Common myeloid progenitor, CD34-positive (primary cell): Measurements from ENCODE around the gene HABP2.

ENCODE experiments used
- CTCF ChIA-PET: fragments of 350-600 bp; sonication (Branson Sonifier 250); formaldehyde crosslinking; loops from one replicate; lab custom pipeline; 2021; ENCODE audit warnings: antibody characterized with exemption; lab: Charles Lee
- POLR2A ChIA-PET: fragments of 350-600 bp; sonication (Branson Sonifier 250); formaldehyde crosslinking; loops from one replicate; lab custom pipeline; 2021; ENCODE audit warnings: antibody characterized with exemption; lab: Charles Lee
- DNase-seq, 3 donors: peaks; one replicate each; pipeline versions ENCODE4 v3.0.0 to v3.0.0-alpha.2; 2013
- H3K27ac ChIP-seq, 2 experiments: 1 replicate in 1 of 2; 2 replicates in 1 of 2; pipeline ENCODE4 v1.7.0; 2013; ENCODE audit warnings: inconsistent platforms in 2 of 2, low read length in 2 of 2, mild to moderate bottlenecking in 2 of 2, low read depth in 1 of 2, moderate library complexity in 1 of 2; ENCODE audit not compliant: severe bottlenecking in 2 of 2, insufficient read depth in 1 of 2, poor library complexity in 1 of 2
- H3K27me3 ChIP-seq, 5 experiments: replicated peaks in 2 of 5; 1 replicate in 3 of 5; 2 replicates in 2 of 5; pipeline versions ENCODE4 v1.6.1 to v1.7.0; 2013; ENCODE audit warnings: low read length in 4 of 5, mild to moderate bottlenecking in 2 of 5, moderate library complexity in 2 of 5, inconsistent platforms in 1 of 5; ENCODE audit not compliant: insufficient read depth in 5 of 5, control insufficient read depth in 4 of 5
- H3K36me3 ChIP-seq, 4 experiments: 1 replicate in 2 of 4; 2 replicates in 2 of 4; pipeline versions ENCODE4 v1.6.1 to v1.7.0; 2013; ENCODE audit warnings: low read length in 3 of 4, control low read depth in 1 of 4, mild to moderate bottlenecking in 1 of 4; ENCODE audit not compliant: control insufficient read depth in 4 of 4, insufficient read depth in 4 of 4
- H3K4me1 ChIP-seq, 4 experiments: 1 replicate in 3 of 4; 2 replicates in 1 of 4; pipeline versions ENCODE4 v1.6.1 to v1.7.1; 2013; ENCODE audit warnings: low read length in 3 of 4, mild to moderate bottlenecking in 3 of 4, control low read depth in 1 of 4, inconsistent platforms in 1 of 4, moderate library complexity in 1 of 4; ENCODE audit not compliant: control insufficient read depth in 4 of 4, insufficient read depth in 4 of 4; ENCODE audit errors: control extremely low read depth in 1 of 4
- H3K4me3 ChIP-seq, 7 experiments: 1 replicate in 4 of 7; 2 replicates in 3 of 7; pipeline versions ENCODE4 v1.5.1 to v1.7.0; 2013; ENCODE audit warnings: mild to moderate bottlenecking in 7 of 7, low read length in 6 of 7, moderate library complexity in 6 of 7, inconsistent platforms in 2 of 7, low read depth in 2 of 7, control low read depth in 1 of 7; ENCODE audit not compliant: insufficient read depth in 4 of 7, control insufficient read depth in 1 of 7; ENCODE audit errors: extremely low read depth in 1 of 7
- H3K9me3 ChIP-seq, 5 experiments: 1 replicate in 4 of 5; 2 replicates in 1 of 5; pipeline versions ENCODE4 v1.6.1 to v1.7.1; 2013; ENCODE audit warnings: low read length in 4 of 5, mild to moderate bottlenecking in 2 of 5, inconsistent platforms in 1 of 5, low read depth in 1 of 5, moderate library complexity in 1 of 5; ENCODE audit not compliant: control insufficient read depth in 4 of 5, insufficient read depth in 2 of 5; ENCODE audit errors: control extremely low read depth in 1 of 5
- WGBS: methylation state at CpG from one replicate; pipeline ENCODE4 v1.1.5; 2013; ENCODE audit not compliant: insufficient coverage; 5-methylcytosine and 5-hydroxymethylcytosine counted together

HABP2 gene

GRCh38 chr10:113561214-113561613 is 8.4 kb downstream of the HABP2 start:
- no peak for DNase-seq
- Histone ChIP-seq H3K4me3 (no peak overlapping the region), H3K27me3 (no peaks in the 10 kb centered on the region), H3K36me3 (no peaks in the 10 kb centered on the region), H3K4me1 (peaks cover 3 to 30% (median 16%) of the 10 kb centered on the region in 4 experiments), H3K27ac (no peak overlapping the region), H3K9me3 (no peaks in the 10 kb centered on the region)
- ChIA-PET CTCF (interaction anchor here (6.4 kb wide), 1 partner anchor 40 kb away, joined by 37 read pairs; no protein-coding TSS in a partner anchor), POLR2A (no interaction called here)
- WGBS, result 100% methylated on average over 3 of the region's 3 CpGs

- DNase-seq, result no peak
- Histone ChIP-seq H3K27ac (no peak overlapping the region), H3K9me3 (no peaks in the 10 kb centered on the region), H3K27me3 (no peaks in the 10 kb centered on the region), H3K4me3 (no peak overlapping the region), H3K36me3 (no peaks in the 10 kb centered on the region), H3K4me1 (peaks cover 3 to 24% (median 15%) of the 10 kb centered on the region in 4 experiments)
- CTCF ChIA-PET, result interaction anchor here (0.7 to 6.4 kb wide), 6 partner anchors 8 to 1087 kb away, joined by 3 to 37 read pairs (median 8); partner anchors contain the start of gene HABP2
- WGBS, result 100% methylated on average over 3 of the region's 6 CpGs
- POLR2A ChIA-PET, result no interaction called here
Observed at GRCh38 chr10:113562069-113562468, 9.2 kb downstream of the HABP2 start.

- Histone ChIP-seq H3K36me3 (no peaks in the 10 kb centered on the region), H3K4me1 (peaks cover 0 to 20% (median 11%) of the 10 kb centered on the region in 4 experiments), H3K4me3 (peak overlapping the region in 1 of 7 experiments; percentile 76), H3K9me3 (no peaks in the 10 kb centered on the region), H3K27me3 (no peaks in the 10 kb centered on the region), H3K27ac (no peak overlapping the region)
- POLR2A ChIA-PET, result no interaction called here
- 85% methylated on average over 4 of the region's 5 CpGs for WGBS
- no peak for DNase-seq
- CTCF ChIA-PET, result interaction anchor here (0.7 to 6.4 kb wide), 11 partner anchors 9 to 1087 kb away, joined by 3 to 37 read pairs (median 4); partner anchors contain the start of gene HABP2
Observed at GRCh38 chr10:113562704-113563103, 9.9 kb downstream of the HABP2 start.

- no peaks in the 10 kb centered on the region for H3K9me3 ChIP-seq
- CTCF ChIA-PET, result interaction anchor here (0.6 to 6.4 kb wide), 14 partner anchors 9 to 1357 kb away, joined by 3 to 37 read pairs (median 4); partner anchors contain the start of gene HABP2
- no peaks in the 10 kb centered on the region for H3K36me3 ChIP-seq
- H3K4me3 ChIP-seq, result peak overlapping the region; percentile 21 to 76 (median 55)
- POLR2A ChIA-PET, result no interaction called here
- H3K4me1 ChIP-seq, result peaks cover 0 to 15% (median 8%) of the 10 kb centered on the region in 4 experiments
- H3K27me3 ChIP-seq, result no peaks in the 10 kb centered on the region
- WGBS, result 20% methylated on average over 18 of the region's 18 CpGs
- H3K27ac ChIP-seq, result no peak overlapping the region
- peak; percentile 61 to 83 (median 80) for DNase-seq
Observed at GRCh38 chr10:113563306-113564088, 10.6 kb downstream of the HABP2 start.

- Histone ChIP-seq H3K4me3 (no peak overlapping the region), H3K9me3 (no peaks in the 10 kb centered on the region), H3K4me1 (peaks cover 0 to 15% (median 8%) of the 10 kb centered on the region in 4 experiments), H3K27ac (no peak overlapping the region), H3K36me3 (no peaks in the 10 kb centered on the region), H3K27me3 (no peaks in the 10 kb centered on the region)
- CTCF ChIA-PET, result interaction anchor here (1.0 to 6.4 kb wide), 2 partner anchors 11 to 44 kb away, joined by 4 to 37 read pairs; no protein-coding TSS in a partner anchor
- POLR2A ChIA-PET, result no interaction called here
- no peak for DNase-seq
- WGBS, result 43% methylated on average over 1 of the region's 1 CpG
Observed at GRCh38 chr10:113565364-113565763, 12.5 kb downstream of the HABP2 start.

GRCh38 chr10:113566888-113567287 is 14.0 kb downstream of the HABP2 start:
- Histone ChIP-seq H3K27ac (no peak overlapping the region), H3K4me1 (peaks cover 0 to 15% (median 8%) of the 10 kb centered on the region in 4 experiments)
- POLR2A ChIA-PET, result no interaction called here

GRCh38 chr10:113569576-113569975 is 16.7 kb downstream of the HABP2 start:
- Histone ChIP-seq H3K27me3 (peaks cover 0 to 2% (median 0%) of the 10 kb centered on the region in 5 experiments), H3K36me3 (no peaks in the 10 kb centered on the region), H3K4me1 (peaks cover 0 to 2% (median under 1%) of the 10 kb centered on the region in 4 experiments), H3K4me3 (no peak overlapping the region), H3K9me3 (no peaks in the 10 kb centered on the region), H3K27ac (no peak overlapping the region)
- POLR2A ChIA-PET, result no interaction called here
- no peak for DNase-seq
- WGBS, result 100% methylated on average over 7 of the region's 8 CpGs
- CTCF ChIA-PET, result no interaction called here

More at GRCh38 chr10:113566888-113567287, 14.0 kb downstream of the HABP2 start:
- H3K27me3 ChIP-seq, result no peaks in the 10 kb centered on the region
- no peak overlapping the region for H3K4me3 ChIP-seq
- CTCF ChIA-PET, result no interaction called here
- no peak for DNase-seq
- H3K36me3 ChIP-seq, result no peaks in the 10 kb centered on the region
- H3K9me3 ChIP-seq, result no peaks in the 10 kb centered on the region
- 94% methylated on average over 6 of the region's 6 CpGs for WGBS
